HG02870 (cell line): Measurements from ENCODE around the gene RTKN.
A peak's percentile ranks its signal among the peaks of the same experiment; 100 is the strongest.
"Not testable (repeated sequence)": the region's sequence is repeated elsewhere in the genome, so short reads cannot be mapped to it uniquely, and the experiment has no call there.

Source experiments
- ATAC-seq: cut with Tn5 transposase; IDR thresholded peaks from one replicate; pipeline ENCODE4 v1.9.1; 2021; ENCODE audit warnings: mild to moderate bottlenecking, moderate library complexity; ENCODE audit not compliant: unreplicated experiment

The RTKN gene

GRCh38 chr2:74461187-74462053 lies 19.7 kb upstream of the RTKN start:
- no peak for ATAC-seq

- not testable (repeated sequence) for ATAC-seq
These were observed 18.4 kb upstream of the RTKN start for GRCh38 chr2:74460187-74460586.

GRCh38 chr2:74459503-74460118 lies 17.9 kb upstream of the RTKN start:
- ATAC-seq, result not testable (repeated sequence)

DNA sequence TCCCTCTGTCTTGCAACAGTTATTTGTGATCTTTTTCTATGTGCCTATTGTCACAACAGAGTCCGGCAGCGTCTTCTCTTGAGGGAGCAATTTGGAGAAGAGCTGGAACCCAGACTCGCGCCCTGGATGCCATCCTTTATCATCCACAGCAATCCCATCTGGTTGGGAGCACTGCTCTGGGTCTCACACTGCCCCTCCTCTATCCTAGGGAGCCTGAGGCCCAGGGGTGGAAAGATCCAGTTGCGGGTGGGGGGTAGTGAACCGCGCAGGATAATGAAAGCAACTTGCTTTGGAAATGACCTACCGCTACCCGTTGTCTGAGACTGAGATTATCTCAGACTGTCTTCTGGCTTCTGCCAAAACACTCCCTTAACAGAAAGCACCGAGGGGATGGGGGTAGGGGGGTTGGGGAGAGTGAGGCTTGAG lies 17.2 kb upstream of the RTKN start:
- no peak for ATAC-seq

GRCh38 chr2:74458132-74458937 lies 16.6 kb upstream of the RTKN start, which contains the start of gene WBP1:
Gene WBP1 (plus strand): TSS chr2:74458438. CDS start chr2:74458603, 165 bp downstream.
- ATAC-seq, result peak; percentile 82

GRCh38 chr2:74457549-74458131 lies 15.9 kb upstream of the RTKN start:
- ATAC-seq, result peak; percentile 31

- ATAC-seq, result no peak
These were observed 15.4 kb upstream of the RTKN start for GRCh38 chr2:74457129-74457548.

DNA sequence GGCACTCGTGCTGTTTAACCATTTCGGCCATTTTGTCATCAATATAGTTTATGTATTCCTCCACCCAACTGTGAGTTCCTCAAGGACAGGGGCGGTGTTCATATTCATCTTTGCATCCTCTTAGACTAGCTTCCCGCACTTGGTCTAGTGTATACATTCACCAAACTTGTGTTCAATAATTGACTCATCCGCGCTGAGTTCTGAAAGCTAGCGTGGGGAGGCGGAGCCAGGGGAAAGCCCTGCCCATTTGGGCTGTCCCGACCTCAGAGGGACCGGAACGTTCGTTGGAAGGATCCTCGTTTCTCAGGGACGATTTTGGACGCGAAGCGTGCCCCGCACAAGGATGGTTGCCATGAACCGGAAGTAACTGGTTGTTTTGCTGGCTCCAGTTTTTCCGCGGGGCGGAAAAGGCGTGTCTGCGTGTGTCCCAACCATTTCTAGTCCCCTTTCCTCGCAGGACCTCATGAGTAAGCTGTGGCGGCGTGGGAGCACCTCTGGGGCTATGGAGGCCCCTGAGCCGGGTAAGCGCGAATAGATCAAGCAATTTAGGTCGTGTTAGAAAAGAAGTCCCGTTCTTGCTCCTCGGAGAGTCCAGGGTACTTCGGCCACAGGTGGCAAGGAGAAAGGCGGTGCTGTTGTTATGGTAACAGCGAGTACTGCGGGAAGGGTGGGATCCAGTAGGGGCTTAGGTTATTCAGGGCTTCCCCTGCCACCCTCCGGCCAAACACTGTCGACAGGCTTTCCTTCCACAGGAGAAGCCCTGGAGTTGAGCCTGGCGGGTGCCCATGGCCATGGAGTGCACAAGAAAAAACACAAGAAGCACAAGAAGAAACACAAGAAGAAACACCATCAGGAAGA lies 13.1 kb upstream of the RTKN start, which contains the start of gene INO80B:
Gene INO80B (plus strand): TSS at position 434 of the 858 bp plus-strand sequence. CDS start 30 bp downstream, at position 464.
- peak; percentile 32 for ATAC-seq

- no peak for ATAC-seq
These were observed 8.9 kb upstream of the RTKN start for GRCh38 chr2:74450570-74451190.

- no peak for ATAC-seq
These were observed 7.0 kb upstream of the RTKN start for GRCh38 chr2:74448771-74449170.

- ATAC-seq, result no peak
These were observed 5.7 kb upstream of the RTKN start for GRCh38 chr2:74447230-74447999.

DNA sequence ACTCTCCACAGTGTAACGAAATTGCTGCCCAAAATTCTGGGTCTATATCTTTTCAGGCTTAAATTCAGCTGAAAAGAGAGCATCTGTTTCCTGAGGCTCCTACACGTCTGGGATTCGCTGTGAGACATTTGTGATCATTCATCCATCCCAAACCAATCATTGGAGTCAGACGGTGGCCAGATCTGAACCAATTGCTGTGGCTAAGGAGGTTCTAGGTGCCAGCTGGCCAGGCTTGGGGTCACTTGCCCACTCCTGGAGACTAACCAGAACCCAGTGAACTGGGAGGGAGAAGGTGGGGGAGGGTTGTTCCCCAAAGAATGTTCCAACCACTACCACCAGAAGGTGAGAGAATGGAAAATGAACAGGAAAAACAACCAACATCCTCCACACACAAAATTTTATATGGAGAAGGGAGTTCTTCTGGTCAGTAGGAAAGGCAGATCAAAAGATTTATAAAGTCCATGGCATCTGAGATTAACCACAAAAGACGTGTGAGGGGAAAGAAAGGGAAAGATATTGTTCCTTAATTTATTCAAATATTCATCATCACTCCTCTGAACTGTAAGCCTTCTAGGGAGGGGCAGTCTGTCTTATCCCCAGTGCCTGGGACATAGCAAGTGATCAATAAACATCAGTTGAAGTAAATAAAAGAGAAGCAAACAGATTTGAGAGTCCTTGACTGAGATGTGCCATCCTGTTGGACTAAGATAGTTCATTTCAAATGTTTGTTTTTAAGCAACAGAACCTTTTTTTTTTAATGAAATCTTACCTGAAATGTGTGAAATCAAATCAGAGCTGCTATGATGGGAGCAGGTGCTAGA lies 3.0 kb upstream of the RTKN start:
- no peak for ATAC-seq

DNA sequence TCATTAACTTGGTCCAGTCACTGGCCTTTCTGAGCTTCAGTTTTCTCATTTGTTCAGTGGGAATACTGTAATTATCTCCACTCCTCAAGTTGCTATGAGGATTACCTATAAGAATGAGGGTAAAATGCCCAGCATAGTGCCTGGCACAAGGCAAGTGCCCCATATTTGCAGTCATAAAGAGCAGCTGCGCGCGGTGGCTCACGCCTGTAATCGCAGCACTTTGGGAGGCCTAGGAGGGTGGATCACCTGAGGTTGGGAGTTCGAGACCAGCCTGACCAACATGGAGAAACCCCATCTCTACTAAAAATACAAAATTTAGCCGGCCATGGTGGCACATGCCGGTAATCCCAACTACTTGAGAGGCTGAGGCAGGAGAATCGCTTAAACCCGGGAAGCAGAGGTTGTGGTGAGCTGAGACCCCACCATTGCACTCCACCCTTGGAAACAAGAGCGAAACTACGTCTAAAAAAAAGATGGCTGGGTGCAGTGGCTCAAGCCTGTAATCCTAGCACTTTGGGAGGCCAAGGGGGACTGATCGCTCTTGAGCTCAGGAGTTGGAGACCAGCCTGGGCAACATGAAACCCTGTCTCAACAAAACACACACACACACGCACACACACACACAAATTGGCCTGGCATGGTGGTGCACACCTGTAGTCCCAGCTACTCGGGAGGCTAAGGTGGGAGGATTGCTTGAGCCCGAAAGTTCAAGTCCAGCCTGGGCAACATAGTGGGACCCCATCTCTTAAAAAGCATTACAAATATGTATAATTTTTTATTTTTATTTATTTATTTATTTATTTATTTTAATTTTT lies 953 bp upstream of the RTKN start:
- ATAC-seq, result not testable (repeated sequence)

GRCh38 chr2:74441170-74441689 lies 507 bp downstream of the RTKN start:
- ATAC-seq, result no peak

DNA sequence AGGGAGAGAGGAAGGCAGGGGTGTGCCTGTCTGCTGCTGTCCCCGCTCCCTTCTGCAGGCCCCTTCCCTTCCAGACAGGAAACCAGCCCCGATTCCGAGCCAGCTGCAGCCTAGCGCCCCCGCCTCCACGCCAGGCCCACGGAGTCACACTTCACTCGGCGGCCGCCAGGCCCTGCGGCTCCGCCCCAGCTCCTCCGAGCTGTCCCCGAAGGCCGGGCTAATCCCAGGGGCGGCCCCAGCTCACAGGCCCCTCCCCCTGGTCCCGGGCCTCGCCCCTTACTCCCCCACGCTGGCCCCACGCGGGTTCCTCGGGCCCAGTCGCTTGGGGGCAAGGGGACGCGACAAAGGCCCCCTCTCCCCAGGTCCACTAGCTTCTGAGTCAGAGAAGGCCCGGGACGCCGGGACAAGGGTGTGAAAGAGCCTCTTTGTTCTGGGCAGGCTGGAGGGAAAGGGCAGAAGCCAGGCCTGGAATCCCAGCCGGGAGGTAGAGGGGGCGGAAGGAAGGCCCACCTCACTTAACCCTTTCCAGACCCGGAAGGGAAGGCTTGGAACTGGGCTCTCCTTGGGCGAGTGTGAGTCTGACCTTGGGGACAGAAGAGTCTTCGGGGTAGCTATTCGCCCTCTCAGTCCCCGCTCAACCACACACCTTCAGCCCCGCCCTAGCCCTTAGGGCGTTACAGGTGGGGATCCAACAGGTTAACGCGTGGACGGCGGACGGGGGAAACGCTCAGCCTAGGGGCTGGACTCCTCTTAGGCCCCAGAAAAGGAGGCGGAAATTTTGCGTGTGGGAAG lies 1.2 kb downstream of the RTKN start:
- peak; percentile 80 for ATAC-seq

DNA sequence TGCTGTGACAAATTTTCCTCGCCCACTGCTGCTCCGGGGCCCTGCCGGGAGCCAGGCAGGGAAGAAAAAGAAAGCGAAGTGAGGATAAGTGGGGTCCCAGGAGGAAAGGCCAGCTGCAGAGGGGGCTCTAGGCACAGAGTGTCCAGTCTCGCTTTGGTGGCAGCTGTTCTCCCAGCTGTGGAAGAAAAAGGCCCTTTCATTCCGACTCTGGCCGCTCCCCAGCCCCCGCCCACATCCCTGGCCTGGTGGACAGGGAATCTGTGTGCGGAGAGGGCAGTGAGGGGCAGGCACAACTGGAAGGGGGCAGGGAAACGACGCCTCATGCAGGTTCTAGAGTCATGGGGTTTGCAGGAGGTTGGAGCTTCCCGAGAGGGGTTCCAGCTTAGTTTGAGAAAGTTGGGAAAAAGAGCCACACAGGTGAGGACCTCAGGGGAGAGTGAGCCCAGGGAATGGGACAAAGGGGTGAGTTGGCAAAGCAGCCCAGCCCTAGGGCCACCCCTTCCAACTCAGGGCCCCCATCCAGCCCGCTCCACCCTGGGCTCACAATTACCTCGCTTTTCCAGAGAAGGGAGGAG lies 1.8 kb downstream of the RTKN start:
- ATAC-seq, result no peak
